ENCODE data around the gene ACADVL. TPM values are rescaled to one million over a fixed set of nuclear protein-coding genes. Genes with fewer than 3 reads are reported as not detected.

Gene ACADVL
- total RNA-seq, 2 donors from 2014 or later = 651 to 710 TPM

GRCh38 chr17:7204828-7205461, 14.8 kb upstream of the ACADVL start:
- ATAC-seq = peak; percentile 92 to 93
- H3K9me3 Mint-ChIP-seq = no peaks in the 10 kb centered on the region

GRCh38 chr17:7205561-7205960, 14.2 kb upstream of the ACADVL start:
- ATAC-seq = no peak
- peak overlapping the region; percentile 87 for H3K4me3 Mint-ChIP-seq
- H3K9me3 Mint-ChIP-seq = no peaks in the 10 kb centered on the region
- no peak for DNase-seq (ENCODE audit: low spot score)
- no peaks in the 10 kb centered on the region for H3K36me3 Mint-ChIP-seq
- peaks cover 28 to 33% of the 10 kb centered on the region in 2 donors for H3K4me1 Mint-ChIP-seq (ENCODE audit: low read depth in 2 of 2)
- H3K27ac Mint-ChIP-seq = peak overlapping the region; percentile 81 to 85
- peaks cover 0 to 3% of the 10 kb centered on the region in 2 donors for H3K27me3 Mint-ChIP-seq

More at GRCh38 chr17:7204828-7205461, 14.8 kb upstream of the ACADVL start:
- Mint-ChIP-seq H3K4me3 (peak overlapping the region; percentile 87), H3K4me1 (ENCODE audit: low read depth in 2 of 2) (peaks cover 28 to 33% of the 10 kb centered on the region in 2 donors), H3K27me3 (no peaks in the 10 kb centered on the region), H3K27ac (peak overlapping the region; percentile 81 to 85), H3K36me3 (no peaks in the 10 kb centered on the region)
- DNase-seq (ENCODE audit: low spot score) = peak; percentile 93

GRCh38 chr17:7207120-7208001, 12.4 kb upstream of the ACADVL start:
- ATAC-seq (no peak), DNase-seq (ENCODE audit: low spot score) (no peak)
- Mint-ChIP-seq H3K27me3 (peaks cover 5 to 9% of the 10 kb centered on the region in 2 donors), H3K4me1 (ENCODE audit: low read depth in 2 of 2) (peaks cover 28 to 38% of the 10 kb centered on the region in 2 donors), H3K9me3 (no peaks in the 10 kb centered on the region), H3K36me3 (no peaks in the 10 kb centered on the region), H3K27ac (peak overlapping the region; percentile 25 to 85), H3K4me3 (no peak overlapping the region)

GRCh38 chr17:7208027-7208571, 11.6 kb upstream of the ACADVL start:
- no peak overlapping the region for H3K4me3 Mint-ChIP-seq
- no peak overlapping the region for H3K27ac Mint-ChIP-seq
- H3K4me1 Mint-ChIP-seq (ENCODE audit: low read depth in 2 of 2) = peaks cover 28 to 39% of the 10 kb centered on the region in 2 donors
- ATAC-seq (no peak), DNase-seq (ENCODE audit: low spot score) (no peak)
- H3K27me3 Mint-ChIP-seq = peaks cover 6 to 9% of the 10 kb centered on the region in 2 donors
- no peaks in the 10 kb centered on the region for H3K36me3 Mint-ChIP-seq
- no peaks in the 10 kb centered on the region for H3K9me3 Mint-ChIP-seq

- ATAC-seq (no peak), DNase-seq (ENCODE audit: low spot score) (no peak)
- no peak overlapping the region for H3K4me3 Mint-ChIP-seq
- no peak overlapping the region for H3K27ac Mint-ChIP-seq
- H3K4me1 Mint-ChIP-seq (ENCODE audit: low read depth in 2 of 2) = peaks cover 32 to 41% of the 10 kb centered on the region in 2 donors
- no peaks in the 10 kb centered on the region for H3K36me3 Mint-ChIP-seq
- peaks cover 6 to 9% of the 10 kb centered on the region in 2 donors for H3K27me3 Mint-ChIP-seq
- no peaks in the 10 kb centered on the region for H3K9me3 Mint-ChIP-seq
Observed at GRCh38 chr17:7208754-7209460, 10.8 kb upstream of the ACADVL start.

GRCh38 chr17:7211491-7212273, 8.1 kb upstream of the ACADVL start:
- H3K27me3 Mint-ChIP-seq = peaks cover 6 to 9% of the 10 kb centered on the region in 2 donors
- no peaks in the 10 kb centered on the region for H3K9me3 Mint-ChIP-seq
- H3K27ac Mint-ChIP-seq = no peak overlapping the region
- H3K4me3 Mint-ChIP-seq = no peak overlapping the region
- DNase-seq (ENCODE audit: low spot score) = no peak
- ATAC-seq = no peak
- no peaks in the 10 kb centered on the region for H3K36me3 Mint-ChIP-seq
- H3K4me1 Mint-ChIP-seq (ENCODE audit: low read depth in 2 of 2) = peaks cover 28 to 36% of the 10 kb centered on the region in 2 donors

- Mint-ChIP-seq H3K27ac (peak overlapping the region; percentile 83 to 87), H3K36me3 (no peaks in the 10 kb centered on the region), H3K27me3 (peaks cover 6 to 9% of the 10 kb centered on the region in 2 donors), H3K4me3 (peak overlapping the region; percentile 92), H3K4me1 (ENCODE audit: low read depth in 2 of 2) (peaks cover 32 to 40% of the 10 kb centered on the region in 2 donors), H3K9me3 (no peaks in the 10 kb centered on the region)
- DNase-seq (ENCODE audit: low spot score) (no peak), ATAC-seq (no peak)
Observed at GRCh38 chr17:7213895-7214299, 5.8 kb upstream of the ACADVL start.

GRCh38 chr17:7214300-7215135, 5.2 kb upstream of the ACADVL start:
- peaks cover 38 to 47% of the 10 kb centered on the region in 2 donors for H3K4me1 Mint-ChIP-seq (ENCODE audit: low read depth in 2 of 2)
- ATAC-seq = peak; percentile 93 to 95

GRCh38 chr17:7215136-7215638, 4.6 kb upstream of the ACADVL start:
- Mint-ChIP-seq H3K36me3 (no peaks in the 10 kb centered on the region), H3K4me1 (ENCODE audit: low read depth in 2 of 2) (peaks cover 41 to 49% of the 10 kb centered on the region in 2 donors), H3K9me3 (no peaks in the 10 kb centered on the region), H3K4me3 (peak overlapping the region; percentile 92), H3K27ac (peak overlapping the region; percentile 83 to 87), H3K27me3 (peaks cover 6 to 7% of the 10 kb centered on the region in 2 donors)
- DNase-seq (ENCODE audit: low spot score) (no peak), ATAC-seq (no peak)

More at GRCh38 chr17:7214300-7215135, 5.2 kb upstream of the ACADVL start:
- Mint-ChIP-seq H3K27ac (peak overlapping the region; percentile 83 to 87), H3K36me3 (no peaks in the 10 kb centered on the region), H3K27me3 (peaks cover 6 to 9% of the 10 kb centered on the region in 2 donors), H3K9me3 (no peaks in the 10 kb centered on the region), H3K4me3 (peak overlapping the region; percentile 92)
- DNase-seq (ENCODE audit: low spot score) = peak; percentile 99

- no peaks in the 10 kb centered on the region for H3K36me3 Mint-ChIP-seq
- ATAC-seq (no peak), DNase-seq (ENCODE audit: low spot score) (no peak)
- H3K27me3 Mint-ChIP-seq = peaks cover 6% of the 10 kb centered on the region in 2 donors
- peak overlapping the region in 1 of 2 donors; percentile 40 for H3K27ac Mint-ChIP-seq
- no peaks in the 10 kb centered on the region for H3K9me3 Mint-ChIP-seq
- H3K4me1 Mint-ChIP-seq (ENCODE audit: low read depth in 2 of 2) = peaks cover 46 to 54% of the 10 kb centered on the region in 2 donors
- peak overlapping the region; percentile 56 for H3K4me3 Mint-ChIP-seq
Observed at GRCh38 chr17:7215652-7216180, 4.0 kb upstream of the ACADVL start.

GRCh38 chr17:7216242-7217112, 3.3 kb upstream of the ACADVL start:
- Mint-ChIP-seq H3K27ac (peak overlapping the region; percentile 40 to 47), H3K4me3 (peak overlapping the region; percentile 56), H3K9me3 (no peaks in the 10 kb centered on the region), H3K36me3 (no peaks in the 10 kb centered on the region), H3K27me3 (peaks cover 6% of the 10 kb centered on the region in 2 donors), H3K4me1 (ENCODE audit: low read depth in 2 of 2) (peaks cover 53 to 62% of the 10 kb centered on the region in 2 donors)
- DNase-seq (ENCODE audit: low spot score) = no peak
- no peak for ATAC-seq
